ENCODE measurements around the gene HIVEP1.

GRCh38 chr6:12115001-12115400 lies 102.9 kb downstream of the HIVEP1 start:
- TF ChIP-seq, protein P1, sequence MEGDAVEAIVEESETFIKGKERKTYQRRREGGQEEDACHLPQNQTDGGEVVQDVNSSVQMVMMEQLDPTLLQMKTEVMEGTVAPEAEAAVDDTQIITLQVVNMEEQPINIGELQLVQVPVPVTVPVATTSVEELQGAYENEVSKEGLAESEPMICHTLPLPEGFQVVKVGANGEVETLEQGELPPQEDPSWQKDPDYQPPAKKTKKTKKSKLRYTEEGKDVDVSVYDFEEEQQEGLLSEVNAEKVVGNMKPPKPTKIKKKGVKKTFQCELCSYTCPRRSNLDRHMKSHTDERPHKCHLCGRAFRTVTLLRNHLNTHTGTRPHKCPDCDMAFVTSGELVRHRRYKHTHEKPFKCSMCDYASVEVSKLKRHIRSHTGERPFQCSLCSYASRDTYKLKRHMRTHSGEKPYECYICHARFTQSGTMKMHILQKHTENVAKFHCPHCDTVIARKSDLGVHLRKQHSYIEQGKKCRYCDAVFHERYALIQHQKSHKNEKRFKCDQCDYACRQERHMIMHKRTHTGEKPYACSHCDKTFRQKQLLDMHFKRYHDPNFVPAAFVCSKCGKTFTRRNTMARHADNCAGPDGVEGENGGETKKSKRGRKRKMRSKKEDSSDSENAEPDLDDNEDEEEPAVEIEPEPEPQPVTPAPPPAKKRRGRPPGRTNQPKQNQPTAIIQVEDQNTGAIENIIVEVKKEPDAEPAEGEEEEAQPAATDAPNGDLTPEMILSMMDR (IDR thresholded peaks at IDR 0.05) = no peak
- no peak for TF ChIP-seq ZFX (IDR thresholded peaks at IDR 0.05; ENCODE audit: borderline replicate concordance)
